SH-SY5Y (cell line): Measurements from ENCODE around the gene CTTNBP2NL.

Experiments
- GATA2 ChIP-seq: IDR thresholded peaks from 2 replicates; pipeline ENCODE4 v1.6.1; 2011; ENCODE audit warnings: mild to moderate bottlenecking, low read depth, low read length
- GATA3 ChIP-seq: IDR thresholded peaks from 2 replicates; pipeline ENCODE4 v1.6.1; 2011; ENCODE audit warnings: low read depth, mild to moderate bottlenecking, low read length, moderate library complexity

- no peak for TF ChIP-seq GATA3
- TF ChIP-seq GATA2 = no peak
Observed at GRCh38 chr1:112440574-112440973, 44.6 kb downstream of the CTTNBP2NL start.
